UCSD-AML1 (cell line): ENCODE results near the gene NPHS1.
A peak's percentile ranks its signal among the peaks of the same experiment; 100 is the strongest.
"Not testable (repeated sequence)": the region's sequence is repeated elsewhere in the genome, so short reads cannot be mapped to it uniquely, and the experiment has no call there.

Experiments used
- DNase-seq: peaks from one replicate; lab custom pipeline; 2025; ENCODE audit not compliant: unreplicated experiment; lab: John Stamatoyannopoulos, UW

NPHS1 gene, protein sequence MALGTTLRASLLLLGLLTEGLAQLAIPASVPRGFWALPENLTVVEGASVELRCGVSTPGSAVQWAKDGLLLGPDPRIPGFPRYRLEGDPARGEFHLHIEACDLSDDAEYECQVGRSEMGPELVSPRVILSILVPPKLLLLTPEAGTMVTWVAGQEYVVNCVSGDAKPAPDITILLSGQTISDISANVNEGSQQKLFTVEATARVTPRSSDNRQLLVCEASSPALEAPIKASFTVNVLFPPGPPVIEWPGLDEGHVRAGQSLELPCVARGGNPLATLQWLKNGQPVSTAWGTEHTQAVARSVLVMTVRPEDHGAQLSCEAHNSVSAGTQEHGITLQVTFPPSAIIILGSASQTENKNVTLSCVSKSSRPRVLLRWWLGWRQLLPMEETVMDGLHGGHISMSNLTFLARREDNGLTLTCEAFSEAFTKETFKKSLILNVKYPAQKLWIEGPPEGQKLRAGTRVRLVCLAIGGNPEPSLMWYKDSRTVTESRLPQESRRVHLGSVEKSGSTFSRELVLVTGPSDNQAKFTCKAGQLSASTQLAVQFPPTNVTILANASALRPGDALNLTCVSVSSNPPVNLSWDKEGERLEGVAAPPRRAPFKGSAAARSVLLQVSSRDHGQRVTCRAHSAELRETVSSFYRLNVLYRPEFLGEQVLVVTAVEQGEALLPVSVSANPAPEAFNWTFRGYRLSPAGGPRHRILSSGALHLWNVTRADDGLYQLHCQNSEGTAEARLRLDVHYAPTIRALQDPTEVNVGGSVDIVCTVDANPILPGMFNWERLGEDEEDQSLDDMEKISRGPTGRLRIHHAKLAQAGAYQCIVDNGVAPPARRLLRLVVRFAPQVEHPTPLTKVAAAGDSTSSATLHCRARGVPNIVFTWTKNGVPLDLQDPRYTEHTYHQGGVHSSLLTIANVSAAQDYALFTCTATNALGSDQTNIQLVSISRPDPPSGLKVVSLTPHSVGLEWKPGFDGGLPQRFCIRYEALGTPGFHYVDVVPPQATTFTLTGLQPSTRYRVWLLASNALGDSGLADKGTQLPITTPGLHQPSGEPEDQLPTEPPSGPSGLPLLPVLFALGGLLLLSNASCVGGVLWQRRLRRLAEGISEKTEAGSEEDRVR (N-terminal part only)

GRCh38 chr19:35852029-35852780, at the start of gene NPHS1:
TSS of gene NPHS1 (minus strand) at chr19:35852504. CDS start at chr19:35851837, 667 bp downstream.
- no peak for DNase-seq

GRCh38 chr19:35901055-35901644, 48.8 kb upstream of the NPHS1 start:
- no peak for DNase-seq

GRCh38 chr19:35899547-35900214, 47.4 kb upstream of the NPHS1 start:
- peak; percentile 86 for DNase-seq

- no peak for DNase-seq
Measured at GRCh38 chr19:35898499-35898809, 46.1 kb upstream of the NPHS1 start.

DNA sequence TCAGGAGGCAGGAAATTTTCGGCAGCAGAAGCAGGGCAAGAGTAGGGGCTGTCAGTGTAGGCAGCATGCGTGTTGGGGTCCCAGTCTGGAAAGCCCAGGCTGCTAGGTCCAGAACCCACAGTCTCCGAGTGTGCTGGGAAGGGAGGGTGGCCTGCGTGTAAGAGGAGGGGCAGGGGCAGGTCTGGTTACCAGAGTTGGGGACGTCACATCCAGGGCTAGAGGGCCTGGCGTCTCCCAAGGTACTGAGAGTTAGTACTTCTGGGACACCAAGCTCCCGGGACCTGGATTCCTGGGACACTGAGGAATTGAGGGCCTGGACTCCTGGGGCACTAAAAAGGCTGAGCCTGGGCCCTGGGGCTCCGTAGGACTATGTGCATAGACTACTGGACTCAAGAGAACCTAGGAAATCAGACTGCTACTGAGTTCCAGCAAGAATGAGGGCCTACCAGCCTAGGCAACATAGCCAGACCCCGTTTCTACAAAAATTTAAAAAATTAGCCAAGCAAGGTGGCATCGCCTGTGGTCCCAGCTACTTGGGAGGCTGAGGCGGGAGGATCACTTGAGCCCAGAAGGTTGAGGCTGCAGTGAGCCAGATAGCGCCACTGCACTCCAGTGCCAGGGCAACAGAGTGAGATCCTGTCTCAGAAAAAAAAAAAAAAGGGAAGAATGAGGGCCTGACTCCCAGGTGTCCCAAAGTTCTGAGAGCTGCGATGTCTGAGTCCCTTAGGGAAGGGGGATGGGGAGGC, 45.6 kb upstream of the NPHS1 start:
- no peak for DNase-seq

DNA sequence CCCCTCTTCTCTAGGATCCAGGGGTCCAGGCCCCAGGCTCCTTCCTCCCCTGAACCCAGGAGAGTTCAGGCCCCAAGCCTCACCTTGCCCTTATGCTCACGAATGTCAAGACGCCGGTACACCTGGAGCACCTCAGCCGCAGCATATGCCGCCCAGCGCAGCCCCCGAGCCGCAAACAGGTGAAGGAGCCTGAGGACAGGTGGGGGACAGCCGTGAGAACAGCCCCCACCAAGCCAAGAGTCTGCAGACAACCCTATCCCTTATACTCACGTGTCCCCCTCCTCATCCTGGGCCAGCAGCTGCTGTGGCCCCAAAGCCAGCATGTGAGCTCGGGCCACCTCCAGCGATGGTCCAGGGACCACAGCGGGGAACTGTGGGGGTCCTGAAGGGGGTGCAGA, 44.3 kb upstream of the NPHS1 start:
- DNase-seq, result no peak

DNA sequence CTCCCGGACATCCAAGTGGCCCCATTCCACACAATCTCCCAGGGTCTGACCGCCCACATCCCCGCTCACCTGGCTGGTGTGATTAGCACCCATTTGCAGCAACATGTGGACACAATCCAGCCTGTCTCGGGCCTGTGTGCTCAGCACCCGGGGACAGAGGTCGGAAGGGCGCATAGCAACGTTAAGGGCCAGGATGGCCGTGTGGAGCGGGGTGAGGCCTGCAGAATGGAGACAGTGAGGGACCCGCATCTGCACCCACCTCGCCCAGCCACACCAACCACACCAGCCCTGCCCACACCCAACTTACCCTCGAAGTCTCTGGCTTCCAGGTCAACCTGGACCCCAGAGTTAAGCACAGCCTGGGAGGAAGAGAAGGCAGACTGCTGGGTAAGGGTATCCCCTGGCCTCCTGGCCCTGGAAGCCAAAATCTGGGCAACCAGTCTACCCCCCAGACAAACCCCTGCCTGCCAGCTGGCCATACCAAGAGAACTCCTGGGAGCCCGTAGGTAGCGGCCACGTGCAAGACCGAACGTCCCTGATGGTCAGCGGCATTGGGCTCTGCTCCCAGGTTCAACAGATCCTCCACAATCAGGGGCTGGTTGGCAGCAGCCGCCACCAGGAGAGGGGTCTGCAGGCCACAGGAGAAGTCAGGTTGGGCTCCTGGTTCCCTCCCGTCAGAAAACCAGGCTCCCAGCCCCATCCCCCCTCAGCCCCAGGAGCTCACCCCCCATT, 43.8 kb upstream of the NPHS1 start:
- no peak for DNase-seq

DNA sequence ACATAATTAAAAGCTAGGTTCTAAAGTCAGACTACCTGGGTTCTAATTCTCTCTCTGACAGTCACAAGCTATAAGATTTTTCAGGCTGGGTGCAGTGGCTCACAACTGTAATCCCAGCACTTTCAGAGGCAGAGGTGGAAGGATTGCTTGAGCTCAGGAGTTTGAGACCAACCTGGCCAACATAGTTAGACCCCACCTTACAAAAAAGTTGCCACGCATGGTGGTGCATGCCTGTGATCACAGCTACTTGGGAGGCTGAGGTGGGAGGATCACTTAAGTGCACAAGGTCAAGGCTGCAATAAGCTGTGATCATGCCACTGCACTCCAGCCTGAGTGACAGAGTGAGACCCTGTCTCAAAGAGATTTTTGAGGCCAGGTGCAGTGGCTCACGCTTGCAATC, 42.0 kb upstream of the NPHS1 start:
- DNase-seq, result no peak

DNA sequence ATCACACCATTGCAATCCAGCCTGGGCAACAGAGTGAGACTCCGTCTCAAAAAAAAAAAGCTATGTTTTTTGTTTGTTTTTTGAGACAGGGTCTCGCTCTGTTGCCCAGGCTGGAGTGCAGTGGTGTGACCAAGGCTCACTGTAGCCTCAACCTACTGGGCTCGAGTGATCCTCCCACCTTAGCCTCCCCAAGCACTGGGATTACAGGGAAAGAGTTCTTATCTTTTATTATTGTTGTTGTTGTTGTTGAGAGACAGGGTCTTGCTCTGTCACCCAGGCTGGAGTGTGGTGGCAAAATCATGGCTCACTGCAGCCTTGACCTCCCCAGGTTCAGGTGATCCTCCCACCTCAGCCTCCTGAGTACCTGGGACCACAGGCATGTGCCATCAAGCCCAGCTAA, 39.5 kb upstream of the NPHS1 start:
- DNase-seq, result not testable (repeated sequence)

- no peak for DNase-seq
Measured at GRCh38 chr19:35890113-35890650, 37.9 kb upstream of the NPHS1 start.

DNA sequence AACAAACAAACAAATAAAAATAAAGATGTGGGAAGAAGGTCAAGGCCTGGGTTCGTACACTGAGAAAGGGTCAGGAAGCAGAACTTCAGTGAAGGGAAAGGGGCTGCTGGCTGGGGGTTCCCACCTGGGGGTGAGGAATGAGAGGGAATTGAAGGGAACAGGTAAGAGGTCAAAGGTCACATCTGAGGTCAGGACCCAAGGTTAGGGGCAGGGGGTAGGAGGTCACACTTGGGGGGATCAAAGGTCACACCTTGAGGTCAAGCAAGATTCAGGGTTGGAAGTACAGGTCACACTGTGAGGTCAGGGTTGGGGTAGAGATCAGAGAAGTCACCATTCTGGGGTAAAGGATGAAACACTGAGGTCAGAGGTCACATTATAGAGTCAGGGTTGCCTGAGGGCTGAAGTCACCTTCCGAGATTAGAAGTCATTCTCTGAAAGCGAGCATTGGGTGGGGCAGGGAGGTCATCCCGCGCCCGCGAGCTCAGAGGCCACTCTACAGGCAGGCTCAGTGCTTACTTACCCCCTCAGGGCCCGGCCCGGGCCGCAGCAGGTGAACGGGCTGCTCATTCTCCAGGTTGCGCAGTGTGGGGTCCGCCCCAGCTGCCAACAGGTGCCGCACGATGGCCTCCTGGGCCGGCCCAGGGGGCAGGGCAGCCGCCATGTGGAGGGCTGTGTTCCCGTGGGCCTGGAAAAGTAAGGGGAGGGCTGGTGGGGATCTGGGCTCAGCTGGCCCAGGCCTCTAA, 37.2 kb upstream of the NPHS1 start:
- DNase-seq, result no peak

GRCh38 chr19:35888398-35888797, 36.1 kb upstream of the NPHS1 start:
- no peak for DNase-seq

DNA sequence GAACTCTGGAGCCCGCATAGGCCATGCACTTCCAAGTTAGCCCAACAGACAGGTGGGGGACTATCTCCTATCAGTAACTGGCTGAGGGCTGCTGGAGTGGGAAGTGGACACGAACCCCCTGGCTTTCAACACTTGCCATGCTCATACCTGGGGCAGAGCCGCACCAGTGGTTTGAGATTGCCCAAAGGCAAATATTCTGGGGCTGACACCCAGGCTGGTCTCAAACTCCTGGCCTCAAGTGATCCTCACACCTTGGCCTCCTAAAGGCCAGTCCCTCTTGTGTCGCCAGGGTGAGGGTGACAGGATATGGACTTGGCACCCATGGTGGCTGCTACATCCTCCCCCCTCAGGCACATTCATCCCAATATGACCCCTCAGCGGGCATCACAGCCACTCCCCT, 34.9 kb upstream of the NPHS1 start:
- DNase-seq, result no peak

DNA sequence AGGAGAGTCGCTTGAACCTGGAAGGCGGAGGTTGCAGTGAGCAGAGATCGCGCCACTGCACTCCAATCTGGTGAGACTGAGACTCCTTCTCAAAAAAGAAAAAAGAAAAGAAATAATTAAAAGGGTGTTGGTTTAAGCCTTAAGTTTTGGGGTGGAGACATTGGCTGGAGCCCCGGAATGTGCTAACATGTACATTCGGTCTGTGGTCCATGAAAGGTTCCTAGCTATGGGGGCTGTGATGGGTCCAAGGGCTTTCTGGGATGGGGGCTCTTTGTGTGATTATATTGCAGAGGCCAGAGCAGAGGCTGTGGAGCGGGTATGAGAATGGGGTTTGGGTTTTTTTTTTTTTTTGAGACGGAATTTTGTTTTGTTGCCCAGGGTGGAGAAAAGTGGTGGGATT, 33.6 kb upstream of the NPHS1 start:
- no peak for DNase-seq

DNA sequence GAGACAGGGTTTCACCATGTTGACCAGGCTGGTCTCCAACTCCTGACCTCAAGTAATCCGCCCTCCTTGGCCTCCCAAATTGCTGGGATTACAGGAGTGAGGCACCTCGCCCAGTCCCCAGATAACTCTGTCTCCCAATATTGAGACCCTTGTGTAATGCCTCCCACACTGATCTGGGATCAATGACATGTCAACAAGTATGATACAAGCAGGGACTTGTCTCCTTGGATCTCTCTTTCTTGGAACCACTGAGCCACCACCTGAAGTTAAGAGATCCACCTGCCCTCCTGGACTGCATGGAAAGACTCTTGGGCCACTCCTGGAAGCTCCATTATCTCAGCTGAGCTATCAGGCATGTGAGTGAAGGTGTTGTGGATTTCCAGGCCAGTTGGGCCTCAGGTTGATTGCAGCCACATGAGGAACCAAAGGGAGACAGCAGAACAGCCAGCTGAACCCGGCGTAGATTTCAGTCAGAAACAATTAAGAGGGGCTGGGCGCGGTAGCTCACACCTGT, 33.0 kb upstream of the NPHS1 start:
- DNase-seq, result no peak

DNA sequence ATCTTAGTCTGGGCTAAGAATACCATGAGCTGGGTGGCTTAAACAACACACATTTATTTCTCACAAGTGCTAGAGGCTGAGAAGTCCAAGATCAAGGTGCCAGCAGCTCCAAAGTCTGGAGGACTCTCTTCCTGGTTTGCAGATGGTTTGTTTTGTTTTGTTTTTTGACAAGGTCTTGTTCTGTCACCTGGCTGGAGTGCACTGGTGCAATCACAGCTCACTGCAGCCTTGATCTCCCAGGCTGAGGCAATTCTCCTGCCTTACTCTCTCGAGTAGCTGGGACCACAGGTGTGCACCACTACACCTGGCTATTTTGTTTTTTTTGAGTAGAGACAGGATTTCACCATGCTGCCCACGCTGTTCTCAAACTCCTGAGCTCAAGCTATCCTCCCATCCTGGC, 31.6 kb upstream of the NPHS1 start:
- no peak for DNase-seq

GRCh38 chr19:35882114-35882832, 30.0 kb upstream of the NPHS1 start:
- DNase-seq, result no peak
